Suprapubic skin (tissue), 3 donors: ENCODE measurements around the gene LPP.

Experiments
- POLR2AphosphoS5 ChIP-seq, 3 donors: sonication (generic); formaldehyde crosslinking; IDR thresholded peaks; one replicate each; pipeline ENCODE4 v1.6.1; 2017; ENCODE audit warnings: antibody characterized with exemption in 3 of 3
- TF ChIP-seq, protein P1 (sequence below), 2 donors: fragments of 200-600 bp in 1 of 2; fragments of 450-650 bp in 1 of 2; sonication (generic) in 1 of 2; IDR thresholded peaks; one replicate each; pipeline ENCODE4 v1.5.1; 2016 to 2019; ENCODE audit warnings: antibody characterized with exemption in 2 of 2, mild to moderate bottlenecking in 1 of 2, moderate library complexity in 1 of 2

DNA sequence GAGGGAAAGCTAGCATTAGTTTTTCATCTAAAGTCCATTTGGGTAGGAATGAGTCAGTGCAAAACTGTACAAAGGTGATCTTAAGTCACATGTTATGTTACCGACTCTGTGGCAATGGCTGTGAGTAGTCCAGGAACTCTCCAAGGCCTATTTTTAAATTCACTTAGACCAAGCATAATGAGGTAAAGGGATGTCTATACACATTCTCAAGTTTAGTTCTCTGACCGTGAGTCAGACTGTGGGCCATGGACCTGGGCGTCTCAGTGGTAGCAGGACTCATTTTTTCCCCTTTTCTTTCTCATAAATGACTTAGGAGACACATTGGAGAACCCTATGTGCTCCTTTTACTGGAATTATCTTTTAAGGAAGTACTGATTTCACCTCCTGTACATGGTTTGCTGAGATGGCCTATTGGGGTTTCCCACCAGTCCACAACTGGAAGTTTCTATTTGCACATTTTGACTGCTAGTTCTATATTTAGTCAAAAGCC, 529.1 kb downstream of the LPP start:
- TF ChIP-seq, protein P1, sequence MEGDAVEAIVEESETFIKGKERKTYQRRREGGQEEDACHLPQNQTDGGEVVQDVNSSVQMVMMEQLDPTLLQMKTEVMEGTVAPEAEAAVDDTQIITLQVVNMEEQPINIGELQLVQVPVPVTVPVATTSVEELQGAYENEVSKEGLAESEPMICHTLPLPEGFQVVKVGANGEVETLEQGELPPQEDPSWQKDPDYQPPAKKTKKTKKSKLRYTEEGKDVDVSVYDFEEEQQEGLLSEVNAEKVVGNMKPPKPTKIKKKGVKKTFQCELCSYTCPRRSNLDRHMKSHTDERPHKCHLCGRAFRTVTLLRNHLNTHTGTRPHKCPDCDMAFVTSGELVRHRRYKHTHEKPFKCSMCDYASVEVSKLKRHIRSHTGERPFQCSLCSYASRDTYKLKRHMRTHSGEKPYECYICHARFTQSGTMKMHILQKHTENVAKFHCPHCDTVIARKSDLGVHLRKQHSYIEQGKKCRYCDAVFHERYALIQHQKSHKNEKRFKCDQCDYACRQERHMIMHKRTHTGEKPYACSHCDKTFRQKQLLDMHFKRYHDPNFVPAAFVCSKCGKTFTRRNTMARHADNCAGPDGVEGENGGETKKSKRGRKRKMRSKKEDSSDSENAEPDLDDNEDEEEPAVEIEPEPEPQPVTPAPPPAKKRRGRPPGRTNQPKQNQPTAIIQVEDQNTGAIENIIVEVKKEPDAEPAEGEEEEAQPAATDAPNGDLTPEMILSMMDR (IDR thresholded peaks at IDR 0.05) = no peak
- no peak for TF ChIP-seq POLR2AphosphoS5 (IDR thresholded peaks at IDR 0.05)
